ENCODE results near the gene FOSB. TPM values are rescaled to one million over a fixed set of nuclear protein-coding genes. Genes with fewer than 3 reads are reported as not detected.

FOSB gene
- total RNA-seq, 1 donor from 2014 or later = 20.6 TPM

DNA sequence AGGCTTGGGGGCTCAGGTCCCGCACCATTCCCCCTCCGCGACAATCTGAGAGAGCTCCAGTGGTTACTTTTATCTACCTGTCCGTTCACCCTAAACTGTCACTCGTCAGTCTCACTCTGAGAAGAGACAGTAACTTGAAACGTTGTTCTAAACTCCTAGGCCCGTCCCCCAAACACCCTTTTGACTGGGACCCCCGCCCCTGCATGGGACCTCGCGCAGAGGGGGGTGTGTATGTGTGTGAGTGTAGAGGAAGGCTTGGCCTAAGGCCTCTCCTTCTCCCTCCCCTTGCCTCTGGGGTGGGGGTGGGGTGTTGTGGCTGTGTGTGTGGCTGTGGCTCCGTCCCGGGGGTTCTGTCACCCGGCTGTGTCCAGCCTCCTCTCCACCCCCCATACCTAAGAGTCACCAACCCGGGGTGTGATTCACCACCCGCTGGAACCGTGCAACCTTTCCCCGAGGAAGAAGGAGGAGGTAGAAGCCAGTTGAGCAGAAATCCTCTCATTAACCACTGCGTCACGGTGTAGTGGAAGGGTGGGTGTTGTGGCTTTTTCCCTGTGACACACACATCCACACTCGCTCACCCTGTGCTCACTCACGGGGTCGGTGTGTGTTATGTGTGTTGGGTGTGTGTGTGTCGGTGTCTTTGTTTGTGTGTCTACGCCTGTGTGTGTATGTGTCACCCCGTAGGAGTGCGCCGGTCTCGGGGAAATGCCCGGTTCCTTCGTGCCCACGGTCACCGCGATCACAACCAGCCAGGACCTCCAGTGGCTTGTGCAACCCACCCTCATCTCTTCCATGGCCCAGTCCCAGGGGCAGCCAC lies 2.4 kb downstream of the FOSB start:
- peak overlapping the region; percentile 67 to 70 for H3K4me3 ChIP-seq
- peak overlapping the region; percentile 96 for H3K27ac ChIP-seq
- H3K9me3 ChIP-seq = no peaks in the 10 kb centered on the region
- intact Hi-C loops (cut with DNase I) = no loop called here
- H3K4me1 ChIP-seq = peaks cover 25% of the 10 kb centered on the region
- DNase-seq (ENCODE audit: extremely low spot score in 2 of 2) = no peak
- H3K27me3 ChIP-seq = no peaks in the 10 kb centered on the region
- TF ChIP-seq POLR2AphosphoS5 (IDR thresholded peaks at IDR 0.05; ENCODE audit: insufficient read depth in 1 of 2, low read depth in 1 of 2) (no peak), POLR2A (IDR thresholded peaks at IDR 0.05) (peak in 1 of 2 donors; percentile 42)
- TF ChIP-seq, protein P1, sequence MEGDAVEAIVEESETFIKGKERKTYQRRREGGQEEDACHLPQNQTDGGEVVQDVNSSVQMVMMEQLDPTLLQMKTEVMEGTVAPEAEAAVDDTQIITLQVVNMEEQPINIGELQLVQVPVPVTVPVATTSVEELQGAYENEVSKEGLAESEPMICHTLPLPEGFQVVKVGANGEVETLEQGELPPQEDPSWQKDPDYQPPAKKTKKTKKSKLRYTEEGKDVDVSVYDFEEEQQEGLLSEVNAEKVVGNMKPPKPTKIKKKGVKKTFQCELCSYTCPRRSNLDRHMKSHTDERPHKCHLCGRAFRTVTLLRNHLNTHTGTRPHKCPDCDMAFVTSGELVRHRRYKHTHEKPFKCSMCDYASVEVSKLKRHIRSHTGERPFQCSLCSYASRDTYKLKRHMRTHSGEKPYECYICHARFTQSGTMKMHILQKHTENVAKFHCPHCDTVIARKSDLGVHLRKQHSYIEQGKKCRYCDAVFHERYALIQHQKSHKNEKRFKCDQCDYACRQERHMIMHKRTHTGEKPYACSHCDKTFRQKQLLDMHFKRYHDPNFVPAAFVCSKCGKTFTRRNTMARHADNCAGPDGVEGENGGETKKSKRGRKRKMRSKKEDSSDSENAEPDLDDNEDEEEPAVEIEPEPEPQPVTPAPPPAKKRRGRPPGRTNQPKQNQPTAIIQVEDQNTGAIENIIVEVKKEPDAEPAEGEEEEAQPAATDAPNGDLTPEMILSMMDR (IDR thresholded peaks at IDR 0.05) = no peak
- no peaks in the 10 kb centered on the region for H3K36me3 ChIP-seq

DNA sequence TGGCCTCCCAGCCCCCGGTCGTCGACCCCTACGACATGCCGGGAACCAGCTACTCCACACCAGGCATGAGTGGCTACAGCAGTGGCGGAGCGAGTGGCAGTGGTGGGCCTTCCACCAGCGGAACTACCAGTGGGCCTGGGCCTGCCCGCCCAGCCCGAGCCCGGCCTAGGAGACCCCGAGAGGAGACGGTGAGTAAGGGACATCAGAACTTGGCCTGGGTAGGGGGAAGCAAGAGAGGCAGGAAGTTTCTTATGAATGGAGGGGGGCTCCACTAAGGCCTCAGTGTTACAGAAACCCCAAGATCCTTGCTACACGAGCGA lies 2.9 kb downstream of the FOSB start:
- no peak for DNase-seq (ENCODE audit: extremely low spot score in 2 of 2)
- H3K9me3 ChIP-seq = no peaks in the 10 kb centered on the region
- H3K36me3 ChIP-seq = no peaks in the 10 kb centered on the region
- TF ChIP-seq POLR2A (IDR thresholded peaks at IDR 0.05) (no peak), POLR2AphosphoS5 (IDR thresholded peaks at IDR 0.05; ENCODE audit: insufficient read depth in 1 of 2, low read depth in 1 of 2) (no peak)
- TF ChIP-seq, protein P1 (IDR thresholded peaks at IDR 0.05) = no peak
- no peak overlapping the region for H3K27ac ChIP-seq
- H3K4me1 ChIP-seq = peaks cover 25% of the 10 kb centered on the region
- H3K27me3 ChIP-seq = no peaks in the 10 kb centered on the region
- intact Hi-C loops (cut with DNase I) = no loop called here
- H3K4me3 ChIP-seq = no peak overlapping the region

DNA sequence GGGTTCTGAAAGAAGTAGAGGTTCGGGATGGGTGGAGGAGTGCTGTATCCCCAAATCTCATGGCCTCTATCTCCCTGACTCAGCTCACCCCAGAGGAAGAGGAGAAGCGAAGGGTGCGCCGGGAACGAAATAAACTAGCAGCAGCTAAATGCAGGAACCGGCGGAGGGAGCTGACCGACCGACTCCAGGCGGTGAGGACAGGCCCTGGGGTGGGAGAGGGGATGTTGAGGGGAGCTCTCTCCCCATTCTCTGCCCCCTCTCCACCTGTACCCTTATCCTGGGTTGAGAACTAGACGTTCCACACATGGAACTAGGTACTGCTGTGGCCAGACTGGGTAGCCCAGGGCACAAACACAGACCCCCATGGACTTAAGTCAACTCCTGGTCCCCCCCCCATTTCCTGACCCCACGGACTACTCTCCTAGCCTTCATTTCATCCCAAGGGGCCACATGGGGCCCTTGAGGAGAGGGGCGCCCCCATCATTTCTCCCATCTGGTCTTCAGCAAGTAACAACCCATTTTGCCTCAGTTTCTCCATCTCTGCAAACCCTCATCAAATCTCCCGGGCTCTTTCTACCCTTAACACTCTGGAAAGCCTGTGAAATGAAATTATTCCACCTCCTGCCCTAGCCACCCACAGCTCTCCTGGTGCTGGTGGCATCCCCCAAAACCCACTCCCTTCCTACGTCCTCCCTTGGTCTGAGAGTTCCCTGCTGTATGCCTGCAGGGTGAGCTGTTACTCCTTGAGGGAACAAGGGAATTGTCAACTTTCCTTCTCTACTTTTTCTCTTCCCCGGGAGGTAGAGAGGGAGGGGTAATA lies 3.5 kb downstream of the FOSB start:
- Histone ChIP-seq H3K4me3 (no peak overlapping the region), H3K36me3 (no peaks in the 10 kb centered on the region), H3K27me3 (no peaks in the 10 kb centered on the region), H3K9me3 (no peaks in the 10 kb centered on the region), H3K4me1 (peaks cover 25% of the 10 kb centered on the region), H3K27ac (no peak overlapping the region)
- no peak for DNase-seq (ENCODE audit: extremely low spot score in 2 of 2)
- TF ChIP-seq POLR2A (IDR thresholded peaks at IDR 0.05) = no peak
- TF ChIP-seq, protein P1 (IDR thresholded peaks at IDR 0.05) = no peak
- no peak for TF ChIP-seq POLR2AphosphoS5 (IDR thresholded peaks at IDR 0.05; ENCODE audit: insufficient read depth in 1 of 2, low read depth in 1 of 2)
- intact Hi-C loops (cut with DNase I) = no loop called here

DNA sequence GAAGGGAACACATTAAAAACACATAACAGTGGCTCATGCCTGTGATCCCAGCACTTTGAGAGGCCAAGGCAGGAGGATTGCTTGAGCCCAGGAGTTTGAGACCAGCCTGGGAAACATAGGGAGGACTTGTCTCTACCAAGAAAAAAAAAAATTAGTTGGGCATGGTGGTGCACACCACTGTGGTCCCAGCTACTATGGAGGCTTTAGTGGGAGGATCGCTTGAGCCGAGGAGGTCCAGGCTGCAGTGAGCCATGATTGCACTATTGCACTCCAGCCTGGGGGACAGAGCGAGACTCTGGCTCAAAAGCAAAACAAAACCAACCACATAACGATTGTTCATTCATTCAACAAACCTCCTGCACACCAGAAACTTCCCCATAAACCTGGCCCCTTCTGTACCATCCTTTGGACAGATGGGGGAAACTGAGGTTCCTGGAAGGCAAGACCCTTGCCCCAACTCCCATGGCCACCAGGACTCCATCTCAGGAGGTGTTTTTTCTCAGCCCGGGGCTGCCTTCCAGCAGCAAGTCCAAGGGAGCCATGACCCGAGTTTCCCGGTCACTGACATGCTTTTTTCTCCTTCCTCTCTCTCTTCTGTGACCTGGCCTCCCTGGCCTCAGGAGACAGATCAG lies 4.3 kb downstream of the FOSB start:
- H3K27ac ChIP-seq = no peak overlapping the region
- no peaks in the 10 kb centered on the region for H3K27me3 ChIP-seq
- H3K4me1 ChIP-seq = peaks cover 24% of the 10 kb centered on the region
- DNase-seq (ENCODE audit: extremely low spot score in 2 of 2) = no peak
- TF ChIP-seq POLR2AphosphoS5 (IDR thresholded peaks at IDR 0.05; ENCODE audit: insufficient read depth in 1 of 2, low read depth in 1 of 2) (no peak), POLR2A (IDR thresholded peaks at IDR 0.05) (no peak)
- TF ChIP-seq, protein P1 (IDR thresholded peaks at IDR 0.05) = no peak
- intact Hi-C loops (cut with DNase I) = no loop called here
- no peak overlapping the region for H3K4me3 ChIP-seq
- no peaks in the 10 kb centered on the region for H3K36me3 ChIP-seq
- no peaks in the 10 kb centered on the region for H3K9me3 ChIP-seq
